HG03565 (cell line): ENCODE measurements around the gene RPS25.
"Not testable (repeated sequence)": the region's sequence is repeated elsewhere in the genome, so short reads cannot be mapped to it uniquely, and the experiment has no call there.

ENCODE experiments used
- ATAC-seq: cut with Tn5 transposase; IDR thresholded peaks from one replicate; pipeline ENCODE4 v1.9.1; 2021; ENCODE audit warnings: mild to moderate bottlenecking, moderate library complexity; ENCODE audit not compliant: unreplicated experiment

RPS25 gene

GRCh38 chr11:119018074-119018938, at the start of gene RPS25, which contains the start of gene TRAPPC4:
Gene RPS25 (minus strand): TSS chr11:119018343. CDS start chr11:119018284, 59 bp downstream.
Gene TRAPPC4 (plus strand): TSS chr11:119018766. CDS start chr11:119018796, 30 bp downstream.
- ATAC-seq, result peak; percentile 74

- ATAC-seq, result peak; percentile 83
Measured at GRCh38 chr11:119067371-119068222, 49.5 kb upstream of the RPS25 start, which contains the start of gene VPS11. Gene VPS11 (plus strand): TSS chr11:119067818. CDS start chr11:119067824, 6 bp downstream.

- no peak for ATAC-seq
Measured at GRCh38 chr11:119065369-119065768, 47.2 kb upstream of the RPS25 start.

- no peak for ATAC-seq
Measured at GRCh38 chr11:119062779-119063178, 44.6 kb upstream of the RPS25 start.

- ATAC-seq, result no peak
Measured at GRCh38 chr11:119061256-119061655, 43.1 kb upstream of the RPS25 start.

GRCh38 chr11:119059128-119059527, 41.0 kb upstream of the RPS25 start:
- not testable (repeated sequence) for ATAC-seq

GRCh38 chr11:119057000-119057769, 39.0 kb upstream of the RPS25 start, which contains the start of gene HYOU1:
Gene HYOU1 (minus strand): TSS chr11:119057205. CDS start chr11:119056160, 1,045 bp downstream.
- peak; percentile 81 for ATAC-seq

- ATAC-seq, result peak; percentile 2
Measured at GRCh38 chr11:119056421-119056999, 38.4 kb upstream of the RPS25 start.

GRCh38 chr11:119055901-119056300, 37.8 kb upstream of the RPS25 start:
- ATAC-seq, result no peak

- no peak for ATAC-seq
Measured at GRCh38 chr11:119054418-119054817, 36.3 kb upstream of the RPS25 start.

GRCh38 chr11:119052163-119052814, 34.1 kb upstream of the RPS25 start:
- no peak for ATAC-seq

- ATAC-seq, result no peak
Measured at GRCh38 chr11:119051440-119052162, 33.5 kb upstream of the RPS25 start.

- no peak for ATAC-seq
Measured at GRCh38 chr11:119049081-119049480, 30.9 kb upstream of the RPS25 start.

- no peak for ATAC-seq
Measured at GRCh38 chr11:119048644-119049043, 30.5 kb upstream of the RPS25 start.

- ATAC-seq, result no peak
Measured at GRCh38 chr11:119047205-119047604, 29.1 kb upstream of the RPS25 start.

- no peak for ATAC-seq
Measured at GRCh38 chr11:119046489-119046888, 28.3 kb upstream of the RPS25 start.

GRCh38 chr11:119044708-119045107, 26.6 kb upstream of the RPS25 start:
- ATAC-seq, result no peak

- no peak for ATAC-seq
Measured at GRCh38 chr11:119042927-119043326, 24.8 kb upstream of the RPS25 start.
